Testis (tissue), 2 donors: ENCODE results near the gene DCDC2.

Source experiments
- CTCF ChIP-seq, 3 experiments: fragments of 450-650 bp in 2 of 3; fragments of 200-600 bp in 1 of 3; sonication (generic) in 1 of 3; IDR thresholded peaks; one replicate each; pipeline ENCODE4 v1.5.1; 2016 to 2019; ENCODE audit warnings: antibody characterized with exemption in 3 of 3, mild to moderate bottlenecking in 2 of 3, moderate library complexity in 1 of 3
- POLR2A ChIP-seq: fragments of 450-650 bp; IDR thresholded peaks from one replicate; pipeline ENCODE4 v1.6.1; 2017; ENCODE audit warnings: antibody characterized with exemption, mild to moderate bottlenecking, moderate library complexity

- no peak for TF ChIP-seq CTCF (IDR thresholded peaks at IDR 0.05)
- no peak for TF ChIP-seq POLR2A
These were observed 27.6 kb downstream of the DCDC2 start for GRCh38 chr6:24330137-24330732.
